ENCODE data around the gene LRP8. TPM values are rescaled to one million over a fixed set of nuclear protein-coding genes. Genes with fewer than 3 reads are reported as not detected.
A peak's percentile ranks its signal among the peaks of the same experiment; 100 is the strongest.

LRP8 gene
- total and polyA plus RNA-seq, 9 of the 15 experiments (the other 6 are each of a cell fraction or from before 2014, with no cell fraction given) = 7.1 to 56.1 (median 31.3) TPM

DNA sequence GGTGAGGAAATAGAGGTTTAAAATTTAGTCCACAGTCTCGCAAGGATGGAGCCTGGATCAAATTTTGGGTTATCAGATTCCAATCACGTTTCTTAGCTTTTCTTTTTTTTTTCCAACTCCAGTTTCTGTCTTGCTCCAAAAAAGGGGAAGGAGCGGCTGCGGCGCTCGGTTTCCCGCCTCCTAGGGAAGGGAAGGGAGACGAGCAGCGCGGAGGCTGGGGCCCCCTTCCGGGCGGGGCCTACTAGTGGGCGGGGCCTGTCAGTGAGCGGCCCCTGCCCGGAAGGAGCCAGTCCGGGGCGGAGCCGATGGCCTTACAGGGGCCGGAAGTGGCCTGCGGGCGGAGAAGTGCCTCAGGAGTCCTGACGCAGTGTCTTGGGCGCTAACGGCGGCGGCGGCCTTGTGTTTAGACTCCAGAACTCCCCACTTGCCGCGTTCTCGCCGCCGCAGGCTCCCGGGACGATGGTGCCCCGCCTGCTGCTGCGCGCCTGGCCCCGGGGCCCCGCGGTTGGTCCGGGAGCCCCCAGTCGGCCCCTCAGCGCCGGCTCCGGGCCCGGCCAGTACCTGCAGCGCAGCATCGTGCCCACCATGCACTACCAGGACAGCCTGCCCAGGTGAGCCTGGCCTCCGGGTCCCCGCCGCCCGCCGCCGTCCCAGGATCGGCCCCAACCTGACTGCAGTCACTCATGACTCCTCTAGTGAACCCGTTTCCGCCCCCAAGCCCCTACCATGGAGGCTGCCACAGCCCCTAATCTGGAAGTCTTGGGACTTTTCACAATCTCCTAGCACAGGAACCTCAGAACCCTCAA is 131.2 kb downstream of the LRP8 start, which contains the start of gene CPT2 (continued):
- TF ChIP-seq, protein P1, sequence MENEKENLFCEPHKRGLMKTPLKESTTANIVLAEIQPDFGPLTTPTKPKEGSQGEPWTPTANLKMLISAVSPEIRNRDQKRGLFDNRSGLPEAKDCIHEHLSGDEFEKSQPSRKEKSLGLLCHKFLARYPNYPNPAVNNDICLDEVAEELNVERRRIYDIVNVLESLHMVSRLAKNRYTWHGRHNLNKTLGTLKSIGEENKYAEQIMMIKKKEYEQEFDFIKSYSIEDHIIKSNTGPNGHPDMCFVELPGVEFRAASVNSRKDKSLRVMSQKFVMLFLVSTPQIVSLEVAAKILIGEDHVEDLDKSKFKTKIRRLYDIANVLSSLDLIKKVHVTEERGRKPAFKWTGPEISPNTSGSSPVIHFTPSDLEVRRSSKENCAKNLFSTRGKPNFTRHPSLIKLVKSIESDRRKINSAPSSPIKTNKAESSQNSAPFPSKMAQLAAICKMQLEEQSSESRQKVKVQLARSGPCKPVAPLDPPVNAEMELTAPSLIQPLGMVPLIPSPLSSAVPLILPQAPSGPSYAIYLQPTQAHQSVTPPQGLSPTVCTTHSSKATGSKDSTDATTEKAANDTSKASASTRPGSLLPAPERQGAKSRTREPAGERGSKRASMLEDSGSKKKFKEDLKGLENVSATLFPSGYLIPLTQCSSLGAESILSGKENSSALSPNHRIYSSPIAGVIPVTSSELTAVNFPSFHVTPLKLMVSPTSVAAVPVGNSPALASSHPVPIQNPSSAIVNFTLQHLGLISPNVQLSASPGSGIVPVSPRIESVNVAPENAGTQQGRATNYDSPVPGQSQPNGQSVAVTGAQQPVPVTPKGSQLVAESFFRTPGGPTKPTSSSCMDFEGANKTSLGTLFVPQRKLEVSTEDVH (IDR thresholded peaks at IDR 0.05; ENCODE audit: low read depth, partially characterized antibody) = peak; percentile 95
- TF ChIP-seq L3MBTL2 (IDR thresholded peaks at IDR 0.05) (peak; percentile 86), ZNF431 (CRISPR knock-in tag; IDR thresholded peaks at IDR 0.05) (0 out of 2 replicates have a peak, but pooled peaks have one; percentile 39), NUFIP1 (IDR thresholded peaks at IDR 0.05; ENCODE audit: partially characterized antibody) (no peak), ZBTB43 (CRISPR knock-in tag; IDR thresholded peaks at IDR 0.05) (no peak), SREBF1 (IDR thresholded peaks at IDR 0.05; ENCODE audit: borderline replicate concordance, low read depth, low read length) (no peak), RHOXF2B (CRISPR knock-in tag; conservative IDR thresholded peaks at IDR 0.05) (0 out of 2 replicates have a peak, but pooled peaks have one; percentile 66), POLR2H (tag; IDR thresholded peaks at IDR 0.05; ENCODE audit: low read depth) (peak; percentile 85)

Data from K562 (cell line).